ENCODE measurements around the gene TCAF1. TPM values are rescaled to one million over a fixed set of nuclear protein-coding genes. Genes with fewer than 3 reads are reported as not detected.
A peak's percentile ranks its signal among the peaks of the same experiment; 100 is the strongest.
"Not testable (repeated sequence)": the region's sequence is repeated elsewhere in the genome, so short reads cannot be mapped to it uniquely, and the experiment has no call there.

Gene TCAF1
- total RNA-seq, 4 donors from 2014 or later = 23.1 to 40.9 (median 30.2) TPM

DNA sequence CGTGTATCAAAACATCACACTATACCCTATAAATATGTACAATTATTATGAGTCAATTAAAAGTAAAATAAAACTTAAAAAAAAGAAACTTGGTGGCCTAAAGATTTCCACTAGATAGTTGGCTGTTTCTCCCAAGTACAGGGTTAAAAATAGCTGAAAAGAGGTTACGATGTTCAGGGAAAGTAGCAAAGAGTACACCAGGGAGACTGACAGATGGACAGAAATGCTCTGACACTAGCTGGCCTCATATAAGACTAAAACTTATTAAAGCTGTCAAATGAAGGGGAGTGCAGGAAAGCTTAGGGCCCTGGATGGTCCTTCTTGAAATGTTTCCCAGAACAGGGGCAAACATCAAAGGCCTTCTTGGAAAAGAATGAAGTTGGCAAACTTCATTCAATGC, 51.3 kb downstream of the TCAF1 start:
- intact Hi-C loops (cut with DNase I; ENCODE audit: low total_unique reads) = no loop called here
- H3K4me3 ChIP-seq (ENCODE audit: low read depth, poor library complexity, severe bottlenecking) = no peak overlapping the region
- DNase-seq (ENCODE audit: low spot score in 2 of 2) = no peak
- TF ChIP-seq POLR2A (IDR thresholded peaks at IDR 0.05) (no peak), CTCF (IDR thresholded peaks at IDR 0.05) (no peak)
- 87 to 88% methylated on average over 2 of the region's 2 CpGs for WGBS, 2 donors

DNA sequence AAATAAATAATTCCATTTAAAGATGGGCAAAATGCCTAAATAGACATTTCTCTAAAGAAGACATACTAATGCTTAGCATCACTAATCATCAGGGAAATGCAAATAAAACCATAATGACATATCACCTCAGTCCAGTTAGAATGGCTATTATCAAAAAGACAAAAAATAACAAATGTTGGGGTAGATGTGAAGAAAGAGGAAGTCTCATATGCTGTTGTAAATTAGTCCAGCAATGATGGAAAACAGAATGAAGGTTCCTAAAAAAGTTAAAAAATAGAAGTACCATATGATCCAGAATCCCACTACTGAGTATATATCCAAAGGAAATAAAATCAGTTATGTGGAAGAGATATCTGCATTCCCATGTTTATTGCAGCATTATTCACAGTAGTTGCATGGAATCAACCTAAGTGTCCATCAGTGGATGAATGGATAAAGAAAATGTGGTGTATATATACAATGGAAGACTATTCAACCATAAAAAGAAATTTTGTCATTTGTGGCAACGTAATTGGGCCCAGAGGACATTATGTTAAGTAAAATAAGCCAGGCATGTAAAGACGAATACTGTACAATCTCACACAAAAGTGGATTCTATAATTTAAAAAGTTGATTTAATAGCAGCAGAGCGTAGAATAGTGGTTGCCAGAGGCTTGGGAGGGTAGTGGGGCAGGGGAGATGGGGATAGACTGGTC, 52.0 kb downstream of the TCAF1 start:
- peak in 1 of 2 donors; percentile 6 for DNase-seq (ENCODE audit: low spot score in 2 of 2)
- H3K4me3 ChIP-seq (ENCODE audit: low read depth, poor library complexity, severe bottlenecking) = no peak overlapping the region
- TF ChIP-seq POLR2A (IDR thresholded peaks at IDR 0.05) (no peak), CTCF (IDR thresholded peaks at IDR 0.05) (no peak)
- 84 to 87% methylated on average over 3 of the region's 3 CpGs for WGBS, 2 donors
- intact Hi-C loops (cut with DNase I; ENCODE audit: low total_unique reads) = no loop called here

- intact Hi-C loops (cut with DNase I; ENCODE audit: low total_unique reads) = no loop called here
- TF ChIP-seq POLR2A (IDR thresholded peaks at IDR 0.05) = no peak
- TF ChIP-seq CTCF (IDR thresholded peaks at IDR 0.05) = no peak
These were observed 53.8 kb downstream of the TCAF1 start for GRCh38 chr7:143848192-143848591.

DNA sequence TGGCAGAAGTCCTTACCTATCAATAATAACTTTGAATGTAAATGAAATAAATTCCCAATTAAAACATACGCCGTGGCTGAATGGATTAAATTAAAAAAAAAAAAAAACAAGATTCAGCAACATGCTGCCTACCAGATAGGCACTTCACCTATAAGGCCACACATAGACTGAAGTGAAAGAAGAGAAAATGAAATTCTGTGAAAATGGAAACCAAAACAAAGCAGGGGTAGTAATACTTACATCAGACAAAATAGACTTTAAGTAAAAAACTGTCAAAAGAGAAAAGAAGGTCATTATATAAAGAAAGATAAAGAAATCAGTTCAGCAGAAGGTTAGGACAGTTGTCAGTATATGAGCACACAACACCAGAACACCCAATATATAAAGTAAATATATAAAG, 55.3 kb downstream of the TCAF1 start:
- 95 to 98% methylated on average over 2 of the region's 2 CpGs for WGBS, 2 donors
- no peak overlapping the region for H3K4me3 ChIP-seq (ENCODE audit: low read depth, poor library complexity, severe bottlenecking)
- TF ChIP-seq CTCF (IDR thresholded peaks at IDR 0.05) (no peak), POLR2A (IDR thresholded peaks at IDR 0.05) (no peak)
- DNase-seq (ENCODE audit: low spot score in 2 of 2) = no peak
- intact Hi-C loops (cut with DNase I; ENCODE audit: low total_unique reads) = no loop called here

More at GRCh38 chr7:143848192-143848591, 53.8 kb downstream of the TCAF1 start:
- DNase-seq (ENCODE audit: low spot score in 2 of 2) = no peak
- no peak overlapping the region for H3K4me3 ChIP-seq (ENCODE audit: low read depth, poor library complexity, severe bottlenecking)

DNA sequence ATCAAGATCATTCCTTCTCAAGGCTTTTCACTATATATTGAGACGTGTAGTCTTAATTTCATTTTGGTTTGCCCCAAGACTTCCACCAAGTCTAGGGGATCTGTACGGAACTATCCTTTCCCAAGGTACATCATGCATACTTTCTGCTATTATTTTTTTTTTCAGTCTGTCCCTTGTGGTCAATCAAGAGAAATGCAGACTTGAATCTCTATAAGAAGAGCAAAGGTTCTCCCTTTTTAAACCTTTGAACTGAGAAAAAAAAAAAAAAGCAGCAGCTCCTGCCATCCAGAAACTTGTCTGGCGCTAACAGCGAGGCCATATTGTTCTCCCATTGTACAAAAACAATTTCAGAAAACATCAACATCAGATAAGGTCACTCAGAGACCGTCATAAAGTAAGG, 60.3 kb downstream of the TCAF1 start:
- intact Hi-C loops (cut with DNase I; ENCODE audit: low total_unique reads); H3K4me3 ChIP-seq (ENCODE audit: low read depth, poor library complexity, severe bottlenecking); DNase-seq (ENCODE audit: low spot score in 2 of 2): not testable (repeated sequence)
- 89 to 94% methylated on average over 2 to 3 of the region's 5 CpGs for WGBS, 2 donors

GRCh38 chr7:143840062-143840461, 61.9 kb downstream of the TCAF1 start:
- DNase-seq (ENCODE audit: low spot score in 2 of 2); H3K4me3 ChIP-seq (ENCODE audit: low read depth, poor library complexity, severe bottlenecking); intact Hi-C loops (cut with DNase I; ENCODE audit: low total_unique reads): not testable (repeated sequence)
- WGBS, 2 donors = no CpG with 5 or more reads among the region's 1 CpG

DNA sequence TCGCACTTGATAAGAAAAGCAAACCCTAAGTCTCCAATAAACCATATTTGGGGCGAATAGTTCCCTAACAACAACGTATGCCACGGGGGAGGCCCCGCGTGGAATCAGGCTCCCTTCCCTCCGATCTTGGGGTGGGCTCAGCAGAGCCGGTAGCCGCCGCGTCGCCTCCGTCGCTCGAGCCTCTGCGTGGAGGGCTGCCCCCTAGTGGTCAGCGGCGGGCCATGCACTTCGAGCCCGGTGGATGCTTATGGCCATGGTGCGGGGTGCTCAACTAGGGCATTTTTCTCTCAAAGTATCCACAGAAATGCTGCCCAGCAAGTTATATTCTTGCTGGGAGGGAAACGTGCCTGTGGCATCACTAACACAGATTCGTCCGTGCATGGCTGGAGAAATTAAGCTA, 64.8 kb downstream of the TCAF1 start:
- 0% methylated on average over 7 of the region's 24 CpGs; no CpG with 5 or more reads in 1 of the 2 donors for WGBS, 2 donors
- intact Hi-C loops (cut with DNase I; ENCODE audit: low total_unique reads); H3K4me3 ChIP-seq (ENCODE audit: low read depth, poor library complexity, severe bottlenecking): not testable (repeated sequence)
- DNase-seq (ENCODE audit: low spot score in 2 of 2) = peak; percentile 88 to 98

- intact Hi-C loops (cut with DNase I; ENCODE audit: low total_unique reads); H3K4me3 ChIP-seq (ENCODE audit: low read depth, poor library complexity, severe bottlenecking): not testable (repeated sequence)
- WGBS, 2 donors = 0% methylated on average over 11 of the region's 38 CpGs; no CpG with 5 or more reads in 1 of the 2 donors
- peak; percentile 95 to 99 for DNase-seq (ENCODE audit: low spot score in 2 of 2)
These were observed 65.4 kb downstream of the TCAF1 start for GRCh38 chr7:143836622-143837021.

DNA sequence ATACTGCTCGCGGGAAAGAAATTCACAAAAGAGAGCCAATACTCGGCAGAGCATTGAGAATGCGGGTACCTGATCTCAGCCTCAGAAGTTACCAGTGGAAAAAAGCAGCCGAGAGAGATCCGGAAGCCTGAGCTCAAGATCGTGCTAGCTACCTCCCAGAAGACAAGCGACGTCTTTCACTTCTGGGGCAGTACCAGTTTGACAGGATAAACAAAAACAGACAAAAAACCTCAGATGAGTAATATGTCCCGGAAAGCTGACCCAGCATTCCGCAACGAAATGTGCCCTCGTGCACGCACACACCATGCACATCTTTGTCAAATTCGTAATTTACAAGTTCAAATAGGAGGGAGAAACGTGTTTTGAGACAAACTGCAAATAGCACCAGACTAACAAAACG, 65.9 kb downstream of the TCAF1 start:
- DNase-seq (ENCODE audit: low spot score in 2 of 2); H3K4me3 ChIP-seq (ENCODE audit: low read depth, poor library complexity, severe bottlenecking); intact Hi-C loops (cut with DNase I; ENCODE audit: low total_unique reads): not testable (repeated sequence)
- WGBS, 2 donors = no CpG with 5 or more reads among the region's 17 CpGs

DNA sequence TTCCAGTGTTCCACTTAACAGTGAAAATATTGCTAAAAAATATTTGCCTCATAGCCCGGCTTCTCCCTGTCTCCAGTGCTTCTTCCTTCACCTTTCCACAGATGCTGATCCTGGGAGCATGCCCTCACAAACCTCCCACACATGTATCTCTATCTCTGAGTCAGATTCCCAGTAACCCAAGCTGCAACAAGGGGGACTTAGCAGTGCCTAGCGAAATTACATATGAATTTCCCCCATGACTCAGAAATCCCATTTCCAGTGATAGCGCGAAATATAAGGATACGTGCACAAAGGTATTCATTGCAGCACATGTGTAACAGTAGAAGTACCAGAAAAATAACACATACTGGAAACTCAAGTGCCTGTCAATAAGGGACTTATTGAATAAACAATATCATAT, 75.4 kb downstream of the TCAF1 start:
- intact Hi-C loops (cut with DNase I; ENCODE audit: low total_unique reads); DNase-seq (ENCODE audit: low spot score in 2 of 2); H3K4me3 ChIP-seq (ENCODE audit: low read depth, poor library complexity, severe bottlenecking): not testable (repeated sequence)
- WGBS, 2 donors = no CpG with 5 or more reads among the region's 5 CpGs
